ENCODE results near the gene RAB39B.
"Not testable (repeated sequence)": the region's sequence is repeated elsewhere in the genome, so short reads cannot be mapped to it uniquely, and the experiment has no call there.

RAB39B gene

GRCh38 chrX:155235891-155236290 lies 28.4 kb downstream of the RAB39B start:
- no peaks in the 10 kb centered on the region for H3K9me3 Mint-ChIP-seq
- H3K27me3 Mint-ChIP-seq, result no peaks in the 10 kb centered on the region
- peaks cover 8% of the 10 kb centered on the region for H3K4me1 Mint-ChIP-seq
- peaks cover 24% of the 10 kb centered on the region for H3K36me3 Mint-ChIP-seq
- ATAC-seq (ENCODE audit: low read depth) (no peak), DNase-seq (ENCODE audit: low spot score in 2 of 2) (no peak)
- no peak overlapping the region for H3K4me3 Mint-ChIP-seq
- no peak overlapping the region for H3K27ac Mint-ChIP-seq

GRCh38 chrX:155231163-155231562 lies 33.1 kb downstream of the RAB39B start:
- Mint-ChIP-seq H3K9me3 (no peaks in the 10 kb centered on the region), H3K27ac (peak overlapping the region; percentile 68), H3K36me3 (peaks cover 26% of the 10 kb centered on the region), H3K27me3 (no peaks in the 10 kb centered on the region), H3K4me3 (no peak overlapping the region), H3K4me1 (peaks cover 11% of the 10 kb centered on the region)
- ATAC-seq (ENCODE audit: low read depth), result no peak
- DNase-seq (ENCODE audit: low spot score in 2 of 2), result no peak

- peaks cover 27% of the 10 kb centered on the region for H3K36me3 Mint-ChIP-seq
- H3K27me3 Mint-ChIP-seq, result no peaks in the 10 kb centered on the region
- H3K4me3 Mint-ChIP-seq, result no peak overlapping the region
- H3K4me1 Mint-ChIP-seq, result peaks cover 7% of the 10 kb centered on the region
- ATAC-seq (ENCODE audit: low read depth) (no peak), DNase-seq (ENCODE audit: low spot score in 2 of 2) (no peak)
- no peaks in the 10 kb centered on the region for H3K9me3 Mint-ChIP-seq
- no peak overlapping the region for H3K27ac Mint-ChIP-seq
Measured at GRCh38 chrX:155225774-155226173, 38.5 kb downstream of the RAB39B start.

- not testable (repeated sequence) for H3K9me3 Mint-ChIP-seq; H3K27me3 Mint-ChIP-seq; ATAC-seq (ENCODE audit: low read depth); H3K27ac Mint-ChIP-seq; H3K4me3 Mint-ChIP-seq; DNase-seq (ENCODE audit: low spot score in 2 of 2); H3K4me1 Mint-ChIP-seq
- peaks cover 19% of the 10 kb centered on the region for H3K36me3 Mint-ChIP-seq
Measured at GRCh38 chrX:155223746-155224145, 40.5 kb downstream of the RAB39B start.

- Mint-ChIP-seq H3K9me3 (no peaks in the 10 kb centered on the region), H3K27me3 (no peaks in the 10 kb centered on the region), H3K4me1 (peaks cover 20% of the 10 kb centered on the region), H3K36me3 (peaks cover 13% of the 10 kb centered on the region), H3K4me3 (no peak overlapping the region), H3K27ac (no peak overlapping the region)
- ATAC-seq (ENCODE audit: low read depth), result no peak
- no peak for DNase-seq (ENCODE audit: low spot score in 2 of 2)
Measured at GRCh38 chrX:155221351-155221750, 42.9 kb downstream of the RAB39B start.

- peaks cover 5% of the 10 kb centered on the region for H3K36me3 Mint-ChIP-seq
- no peaks in the 10 kb centered on the region for H3K9me3 Mint-ChIP-seq
- no peak overlapping the region for H3K4me3 Mint-ChIP-seq
- H3K27ac Mint-ChIP-seq, result peak overlapping the region; percentile 71
- no peak for DNase-seq (ENCODE audit: low spot score in 2 of 2)
- no peaks in the 10 kb centered on the region for H3K27me3 Mint-ChIP-seq
- peaks cover 20% of the 10 kb centered on the region for H3K4me1 Mint-ChIP-seq
- ATAC-seq (ENCODE audit: low read depth), result no peak
Measured at GRCh38 chrX:155218777-155219176, 45.5 kb downstream of the RAB39B start.

- Mint-ChIP-seq H3K4me1 (peaks cover 20% of the 10 kb centered on the region), H3K27me3 (no peaks in the 10 kb centered on the region), H3K36me3 (peaks cover 4% of the 10 kb centered on the region), H3K27ac (peak overlapping the region; percentile 96), H3K4me3 (peak overlapping the region; percentile 97), H3K9me3 (no peaks in the 10 kb centered on the region)
- no peak for ATAC-seq (ENCODE audit: low read depth)
- DNase-seq (ENCODE audit: low spot score in 2 of 2), result no peak
Measured at GRCh38 chrX:155216940-155217440, 47.3 kb downstream of the RAB39B start.

- peaks cover 15% of the 10 kb centered on the region for H3K4me1 Mint-ChIP-seq
- H3K27me3 Mint-ChIP-seq, result no peaks in the 10 kb centered on the region
- H3K27ac Mint-ChIP-seq, result peak within 1 kb of the TSS; percentile 96
- H3K36me3 Mint-ChIP-seq, result no peaks in the 10 kb centered on the region
- H3K9me3 Mint-ChIP-seq, result no peaks in the 10 kb centered on the region
- ATAC-seq (ENCODE audit: low read depth) (peak; percentile 93), DNase-seq (ENCODE audit: low spot score in 2 of 2) (peak; percentile 68 to 77)
- peak within 1 kb of the TSS; percentile 97 for H3K4me3 Mint-ChIP-seq
Measured at GRCh38 chrX:155216179-155216939, 47.9 kb downstream of the RAB39B start, which contains the start of gene VBP1. Gene VBP1, plus strand, starts transcription at chrX:155216460. Its CDS starts 23 bp downstream, at chrX:155216483.

- Mint-ChIP-seq H3K9me3 (no peaks in the 10 kb centered on the region), H3K27me3 (no peaks in the 10 kb centered on the region), H3K36me3 (no peaks in the 10 kb centered on the region), H3K4me3 (peak overlapping the region; percentile 97), H3K27ac (peak overlapping the region; percentile 96), H3K4me1 (peaks cover 15% of the 10 kb centered on the region)
- no peak for DNase-seq (ENCODE audit: low spot score in 2 of 2)
- ATAC-seq (ENCODE audit: low read depth), result peak; percentile 34
Measured at GRCh38 chrX:155215443-155216178, 48.7 kb downstream of the RAB39B start.

GRCh38 chrX:155213731-155214130 lies 50.6 kb downstream of the RAB39B start:
- Mint-ChIP-seq H3K36me3 (peaks cover 2% of the 10 kb centered on the region), H3K4me3 (no peak overlapping the region), H3K27me3 (peaks cover 3% of the 10 kb centered on the region), H3K9me3 (no peaks in the 10 kb centered on the region), H3K4me1 (peaks cover 12% of the 10 kb centered on the region), H3K27ac (no peak overlapping the region)
- DNase-seq (ENCODE audit: low spot score in 2 of 2) (no peak), ATAC-seq (ENCODE audit: low read depth) (no peak)

- H3K4me1 Mint-ChIP-seq, result no peaks in the 10 kb centered on the region
- H3K27ac Mint-ChIP-seq, result no peak overlapping the region
- peaks cover 3% of the 10 kb centered on the region for H3K27me3 Mint-ChIP-seq
- DNase-seq (ENCODE audit: low spot score in 2 of 2) (no peak), ATAC-seq (ENCODE audit: low read depth) (no peak)
- peaks cover 2% of the 10 kb centered on the region for H3K36me3 Mint-ChIP-seq
- H3K4me3 Mint-ChIP-seq, result no peak overlapping the region
- H3K9me3 Mint-ChIP-seq, result no peaks in the 10 kb centered on the region
Measured at GRCh38 chrX:155211208-155211607, 53.1 kb downstream of the RAB39B start.
